Activated CD4-positive, alpha-beta memory T cell treated with anti-CD3 and anti-CD28 coated beads, Interleukin-2, amount 10 ng/mL, durations not matched to agents 7 days and 5 days (primary cell): Measurements from ENCODE around the gene CLIP2. TPM values are rescaled to one million over a fixed set of nuclear protein-coding genes. Genes with fewer than 3 reads are reported as not detected.
A peak's percentile ranks its signal among the peaks of the same experiment; 100 is the strongest.

ENCODE experiments used
- CTCF ChIA-PET: fragments of 350-600 bp; sonication (Branson Sonifier 250); formaldehyde crosslinking; loops from one replicate; lab custom pipeline; 2021; ENCODE audit warnings: antibody characterized with exemption, inconsistent platforms; lab: Charles Lee
- POLR2A ChIA-PET: fragments of 350-600 bp; sonication (Branson Sonifier 250); formaldehyde crosslinking; loops from one replicate; lab custom pipeline; 2021; ENCODE audit warnings: antibody characterized with exemption; lab: Charles Lee
- DNase-seq: peaks from one replicate; pipeline ENCODE4 v3.0.0-alpha.2; 2020
- H3K27ac Mint-ChIP-seq: one replicate; pipeline ENCODE4 v1.8.0; 2021; ENCODE audit warnings: mild to moderate bottlenecking, mixed read lengths
- H3K27me3 Mint-ChIP-seq: one replicate; pipeline ENCODE4 v1.8.0; 2021; ENCODE audit warnings: mixed read lengths
- H3K36me3 Mint-ChIP-seq: one replicate; pipeline ENCODE4 v1.8.0; 2021; ENCODE audit warnings: low read depth, mixed read lengths
- H3K4me1 Mint-ChIP-seq: one replicate; pipeline ENCODE4 v1.8.0; 2021; ENCODE audit warnings: mixed read lengths
- H3K4me3 Mint-ChIP-seq: one replicate; pipeline ENCODE4 v1.8.0; 2021; ENCODE audit warnings: mild to moderate bottlenecking, mixed read lengths
- H3K9me3 Mint-ChIP-seq: one replicate; pipeline ENCODE4 v1.8.0; 2021; ENCODE audit warnings: mixed read lengths
- total RNA-seq, 2 experiments: library from RNA; stranded (reverse); gene quantifications; one replicate each; pipeline ENCODE4 v1.2.3, GENCODE V29; 2021

Gene CLIP2
- total RNA-seq, 2 experiments from 2014 or later: 1.6 TPM

- Mint-ChIP-seq H3K4me1 (peaks cover 23% of the 10 kb centered on the region), H3K9me3 (peaks cover 2% of the 10 kb centered on the region), H3K4me3 (peak overlapping the region; percentile 30), H3K27me3 (peaks cover 6% of the 10 kb centered on the region), H3K27ac (no peak overlapping the region), H3K36me3 (no peaks in the 10 kb centered on the region)
- CTCF ChIA-PET: no interaction called here
- no peak for DNase-seq
- POLR2A ChIA-PET: no interaction called here
Observed at GRCh38 chr7:74455291-74455804, 166.1 kb downstream of the CLIP2 start.

Other genes with a start within 250 kb of the CLIP2 start
- 10 to 100 TPM; 22.5 to 26.1 TPM for gene LIMK1, start 205.6 kb upstream of the CLIP2 start, total RNA-seq
- gene EIF4H, start 115.1 kb upstream of the CLIP2 start, total RNA-seq: 100 to 1,000 TPM; 295 to 320 TPM
- 10 to 100 TPM; 31.1 to 32.5 TPM for gene LAT2, start 79.4 kb upstream of the CLIP2 start, total RNA-seq
- 10 to 100 TPM; 52.5 to 55.9 TPM for gene RFC2, start 35.0 kb upstream of the CLIP2 start, total RNA-seq
- 1 to 10 TPM; 4.0 to 4.6 TPM for gene GTF2IRD1, start 164.5 kb downstream of the CLIP2 start, total RNA-seq